ENCODE data around the gene MTOR. TPM values are rescaled to one million over a fixed set of nuclear protein-coding genes. Genes with fewer than 3 reads are reported as not detected.
"Not testable (repeated sequence)": the region's sequence is repeated elsewhere in the genome, so short reads cannot be mapped to it uniquely, and the experiment has no call there.

Gene MTOR
- total RNA-seq, 1 donor from 2014 or later: 34.9 TPM

DNA sequence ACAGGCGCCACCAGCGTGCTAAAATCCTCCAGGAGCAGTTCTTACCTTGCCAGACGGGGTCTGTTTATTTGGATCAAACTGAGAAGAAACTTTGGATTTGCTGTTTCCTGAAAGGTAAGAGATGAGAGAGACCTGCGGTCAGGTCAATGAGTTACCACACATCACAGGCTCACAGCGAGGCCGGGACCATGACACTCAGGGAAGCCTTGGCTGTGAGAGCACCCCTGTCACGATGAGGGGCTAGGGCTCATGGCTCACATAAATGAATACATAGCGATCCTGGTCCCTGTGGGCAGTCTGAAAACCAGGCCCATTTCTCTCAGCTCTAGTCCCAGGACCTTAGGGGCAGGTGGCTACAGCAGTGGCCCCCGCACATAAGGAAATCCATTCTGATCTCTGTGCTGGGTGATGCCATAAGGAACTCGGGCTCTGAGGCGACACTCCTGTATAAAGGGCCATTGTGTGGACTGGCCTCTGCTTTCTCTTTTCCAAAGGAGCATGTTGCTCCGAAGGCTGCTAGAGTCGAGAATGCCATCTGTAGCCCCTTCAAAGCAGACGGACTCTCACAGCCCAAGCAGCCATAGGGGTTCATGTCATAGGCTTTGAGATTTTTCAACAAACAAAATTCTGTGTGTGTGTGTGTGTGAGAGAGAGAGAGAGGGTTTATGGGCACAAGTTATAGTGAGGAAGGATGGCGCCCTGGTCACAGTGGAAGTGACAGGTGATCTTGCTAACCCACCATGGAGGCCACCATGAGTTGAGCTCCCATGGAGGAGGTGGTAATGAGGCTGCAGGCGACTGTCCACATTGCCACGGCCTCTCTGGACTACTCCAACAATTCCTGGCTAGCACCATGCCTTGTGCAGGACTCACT, 193.5 kb downstream of the MTOR start:
- no peak overlapping the region for H3K27ac ChIP-seq (replicated peaks)
- no peak for TF ChIP-seq CTCF (IDR thresholded peaks at IDR 0.05; ENCODE audit: borderline replicate concordance)
- H3K4me3 ChIP-seq: no peak overlapping the region
- intact Hi-C loops (cut with micrococcal nuclease): no loop called here
- peaks cover 5% of the 10 kb centered on the region for H3K9me3 ChIP-seq (replicated peaks)
- no peaks in the 10 kb centered on the region for H3K4me1 ChIP-seq
- H3K36me3 ChIP-seq: peaks cover 92% of the 10 kb centered on the region
- DNase-seq: no peak
- H3K27me3 ChIP-seq (ENCODE audit: low read depth): no peaks in the 10 kb centered on the region

GRCh38 chr1:11067716-11068599, 194.4 kb downstream of the MTOR start:
- peaks cover 5% of the 10 kb centered on the region for H3K9me3 ChIP-seq (replicated peaks)
- intact Hi-C loops (cut with micrococcal nuclease): no loop called here

DNA sequence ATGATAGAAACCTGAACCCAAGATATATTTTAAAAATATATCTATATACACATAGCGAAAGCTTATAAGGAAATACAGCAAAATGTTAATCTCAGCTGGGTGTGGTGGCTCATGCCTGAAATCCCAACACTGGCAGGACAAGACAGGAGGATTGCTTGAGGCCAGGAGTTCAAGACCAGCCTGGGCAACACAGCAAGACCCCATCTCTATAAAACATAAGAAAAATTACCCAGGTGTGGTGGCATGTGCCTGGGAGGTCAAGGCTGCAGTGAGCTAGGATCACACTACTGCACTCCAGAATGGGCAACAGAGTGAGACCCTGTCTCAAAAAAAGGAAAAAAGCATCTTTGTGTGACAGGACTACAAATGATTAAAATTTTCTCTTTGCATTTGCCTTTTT, 196.6 kb downstream of the MTOR start:
- DNase-seq: no peak
- intact Hi-C loops (cut with micrococcal nuclease): no loop called here
- H3K27ac ChIP-seq (replicated peaks): no peak overlapping the region

More at GRCh38 chr1:11067716-11068599, 194.4 kb downstream of the MTOR start:
- Histone ChIP-seq H3K27ac (replicated peaks) (no peak overlapping the region), H3K4me1 (no peaks in the 10 kb centered on the region), H3K4me3 (no peak overlapping the region), H3K27me3 (ENCODE audit: low read depth) (no peaks in the 10 kb centered on the region), H3K36me3 (peaks cover 84% of the 10 kb centered on the region)
- DNase-seq: no peak
- no peak for TF ChIP-seq CTCF (IDR thresholded peaks at IDR 0.05; ENCODE audit: borderline replicate concordance)

GRCh38 chr1:11064942-11065341, 197.4 kb downstream of the MTOR start:
- Histone ChIP-seq H3K9me3 (replicated peaks) (peaks cover 5% of the 10 kb centered on the region), H3K4me3 (no peak overlapping the region), H3K27me3 (ENCODE audit: low read depth) (no peaks in the 10 kb centered on the region), H3K27ac (replicated peaks) (no peak overlapping the region), H3K4me1 (peaks cover 18% of the 10 kb centered on the region), H3K36me3 (peaks cover 54% of the 10 kb centered on the region)
- intact Hi-C loops (cut with micrococcal nuclease): no loop called here
- DNase-seq: no peak
- no peak for TF ChIP-seq CTCF (IDR thresholded peaks at IDR 0.05; ENCODE audit: borderline replicate concordance)

More for the DNA sequence above, 196.6 kb downstream of the MTOR start:
- Histone ChIP-seq H3K27me3 (ENCODE audit: low read depth) (no peaks in the 10 kb centered on the region), H3K9me3 (replicated peaks) (peaks cover 5% of the 10 kb centered on the region), H3K4me3 (no peak overlapping the region), H3K36me3 (peaks cover 62% of the 10 kb centered on the region), H3K4me1 (peaks cover 11% of the 10 kb centered on the region)
- TF ChIP-seq CTCF (IDR thresholded peaks at IDR 0.05; ENCODE audit: borderline replicate concordance): no peak

DNA sequence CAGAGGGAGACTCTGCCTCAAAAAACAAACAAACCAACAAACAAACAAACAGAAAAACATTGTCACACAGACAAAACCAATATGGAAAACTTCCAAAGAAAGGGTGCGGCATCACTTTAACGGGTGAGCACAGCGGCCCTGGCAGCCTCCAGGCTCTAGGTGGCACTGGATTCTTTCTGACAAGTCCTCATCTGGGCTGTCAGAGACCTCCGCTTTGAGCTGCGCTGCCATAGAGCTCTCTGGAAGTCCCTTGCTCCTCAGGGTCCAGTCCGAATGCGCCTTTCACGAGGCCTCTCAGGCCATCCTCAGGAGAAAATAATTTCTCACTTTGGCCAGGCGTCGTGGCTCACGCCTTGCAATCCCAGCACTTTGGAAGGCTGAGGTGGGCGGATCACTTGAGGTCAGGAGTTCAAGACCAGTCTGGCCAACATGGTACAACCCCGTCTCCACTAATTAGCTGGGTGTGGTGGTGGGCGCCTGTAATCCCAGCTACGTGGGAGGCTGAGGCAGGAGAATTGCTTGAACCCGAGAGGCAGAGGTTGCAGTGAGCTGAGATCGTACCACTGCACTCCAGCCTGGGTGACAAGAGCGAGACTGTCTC, 198.3 kb downstream of the MTOR start:
- H3K27ac ChIP-seq (replicated peaks); intact Hi-C loops (cut with micrococcal nuclease); H3K4me3 ChIP-seq; H3K9me3 ChIP-seq (replicated peaks); DNase-seq; H3K27me3 ChIP-seq (ENCODE audit: low read depth): not testable (repeated sequence)
- Histone ChIP-seq H3K4me1 (peaks cover 24% of the 10 kb centered on the region), H3K36me3 (peaks cover 45% of the 10 kb centered on the region)
